Activated CD4-positive, alpha-beta T cell treated with anti-CD3 and anti-CD28 coated beads, Interleukin-10, Interleukin-2, amounts not matched to agents 100 ng/mL and 50 ng/mL, durations not matched to agents 16 hours and 8 hours (primary cell): Measurements from ENCODE around the gene TRAPPC3.

Source experiments
- DNase-seq: peaks from one replicate; pipeline ENCODE4 v3.0.0-alpha.2; 2020

Gene TRAPPC3

DNA sequence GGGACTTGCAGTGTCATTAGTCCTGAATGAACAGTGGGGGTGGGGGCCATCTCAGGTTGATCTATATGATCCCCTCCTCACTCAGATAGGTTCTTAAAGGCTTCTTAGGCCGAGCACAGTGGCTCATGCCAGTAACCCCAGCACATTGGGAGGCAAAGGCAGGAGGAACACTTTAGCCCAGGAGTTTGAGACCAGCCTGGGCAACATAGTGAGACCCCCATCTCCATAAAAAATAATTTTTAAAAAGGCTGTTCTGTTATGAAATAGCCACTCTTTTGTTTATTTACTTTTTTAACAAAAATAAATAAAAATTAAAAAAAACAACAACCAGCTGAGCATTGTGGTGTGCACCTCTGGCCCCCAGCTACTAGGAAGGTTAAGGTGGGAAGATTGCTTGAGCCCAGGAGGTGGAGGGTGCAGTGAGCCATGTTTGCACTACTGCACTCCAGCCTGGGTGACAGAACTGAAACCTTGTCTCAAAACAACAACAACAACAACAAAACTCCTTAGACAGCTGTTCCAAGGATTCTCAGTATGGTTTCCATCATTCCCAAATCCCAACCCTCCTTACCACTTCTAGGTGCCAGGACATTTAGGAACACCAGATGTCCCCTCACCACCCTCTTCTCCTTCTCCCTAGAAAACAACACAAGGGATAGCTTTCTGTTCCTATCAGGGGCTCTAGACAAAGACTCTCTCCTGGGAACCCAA, 2.0 kb upstream of the TRAPPC3 start:
- no peak for DNase-seq

DNA sequence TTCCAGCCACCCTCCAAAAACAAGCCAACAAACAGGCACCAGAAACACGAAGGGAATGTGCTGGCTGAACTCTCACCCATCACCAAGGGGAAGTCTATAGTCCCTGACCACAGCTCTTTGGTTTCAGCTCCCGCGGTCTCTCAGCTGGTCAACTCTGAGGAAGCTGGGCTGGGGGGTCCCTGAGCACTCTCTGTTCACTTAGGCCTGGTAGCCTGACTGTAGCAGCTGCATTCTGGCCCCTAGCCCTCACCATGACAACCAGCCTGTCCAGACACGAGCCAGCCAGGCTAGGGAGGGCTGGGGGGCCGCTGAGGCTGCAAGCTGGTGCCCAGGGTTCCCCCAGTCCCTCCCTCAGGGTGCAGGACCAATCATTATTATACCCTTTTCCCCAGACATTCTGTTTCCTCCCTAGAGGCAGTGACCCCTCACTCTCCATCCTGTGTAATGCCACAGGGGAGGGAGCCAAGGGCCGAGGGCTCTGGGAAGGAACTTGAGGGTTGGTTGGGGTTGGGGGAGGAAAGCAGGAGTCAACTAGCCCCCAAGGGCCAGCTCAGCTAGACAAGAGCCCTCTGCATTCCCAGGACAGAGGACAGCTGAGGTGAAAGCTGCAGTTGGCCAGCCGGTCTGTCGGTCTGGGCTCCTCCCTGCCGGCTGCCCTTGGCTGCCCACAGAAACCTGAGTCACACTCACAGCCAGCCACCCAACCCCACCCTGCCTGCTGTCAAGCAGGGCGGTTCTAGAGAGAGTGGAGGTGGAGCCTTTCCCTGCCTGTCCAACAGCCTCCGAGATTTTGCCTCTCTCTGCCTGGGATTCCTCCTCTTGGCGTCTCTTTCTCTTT, 1.2 kb upstream of the TRAPPC3 start:
- peak; percentile 92 for DNase-seq

DNA sequence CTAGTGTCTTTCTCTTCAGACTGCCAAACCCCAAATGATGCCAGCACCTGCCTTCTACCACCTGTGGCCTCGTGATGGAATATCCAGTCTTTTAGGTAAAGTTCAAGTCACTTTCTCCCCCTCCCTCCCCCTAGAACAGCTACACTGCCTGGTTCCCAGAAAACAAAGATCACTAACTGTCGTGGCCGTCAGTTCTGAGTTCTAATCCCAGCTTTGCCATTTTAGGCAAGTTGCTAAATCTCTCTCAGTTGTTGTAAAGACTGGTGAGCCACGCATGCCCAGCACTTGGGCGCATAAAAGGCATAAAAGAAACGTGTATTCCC, 648 bp upstream of the TRAPPC3 start:
- DNase-seq: no peak

DNA sequence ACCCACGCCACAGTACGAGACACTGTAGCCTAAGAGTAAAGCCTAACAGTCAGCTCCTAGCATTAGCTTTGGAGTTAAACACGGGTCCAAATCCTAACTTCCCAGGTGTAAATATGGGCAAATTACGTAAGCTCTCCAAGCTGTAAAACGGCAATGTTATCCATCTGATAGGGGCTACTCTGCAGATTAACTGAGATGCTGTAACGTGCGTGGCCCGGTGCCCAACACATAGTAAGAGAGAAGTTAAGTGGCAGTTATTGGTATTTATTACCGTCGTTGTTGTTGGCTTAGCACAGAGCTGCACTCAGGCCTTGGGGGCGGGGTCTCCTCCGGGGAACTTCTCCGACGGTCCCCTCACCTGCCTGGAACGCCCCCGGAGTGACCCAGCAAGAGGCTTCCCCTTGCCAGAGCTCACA, 457 bp downstream of the TRAPPC3 start:
- no peak for DNase-seq

- no peak for DNase-seq
Observed at GRCh38 chr1:36144413-36144812, 4.9 kb downstream of the TRAPPC3 start.

- DNase-seq: no peak
Observed at GRCh38 chr1:36143424-36143823, 5.9 kb downstream of the TRAPPC3 start.

DNA sequence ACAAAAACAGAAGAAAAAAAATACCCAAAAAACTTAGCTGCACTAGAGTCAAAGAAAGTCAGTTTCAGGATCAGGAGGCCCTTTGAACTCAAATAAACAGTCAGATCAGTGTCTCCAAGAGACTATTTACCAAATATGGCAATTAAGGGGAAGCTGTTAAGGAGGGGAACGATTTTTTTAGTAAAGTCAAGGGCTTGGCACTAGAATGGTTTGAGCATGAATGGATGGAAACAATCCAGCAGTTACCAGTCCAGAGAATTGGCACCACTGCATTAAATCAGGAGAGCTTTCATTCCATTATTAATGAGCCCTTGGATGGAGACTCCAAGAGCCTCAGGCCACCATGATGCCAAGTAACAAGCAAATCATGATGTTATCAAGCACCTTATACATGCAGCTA, 7.2 kb downstream of the TRAPPC3 start:
- no peak for DNase-seq

DNA sequence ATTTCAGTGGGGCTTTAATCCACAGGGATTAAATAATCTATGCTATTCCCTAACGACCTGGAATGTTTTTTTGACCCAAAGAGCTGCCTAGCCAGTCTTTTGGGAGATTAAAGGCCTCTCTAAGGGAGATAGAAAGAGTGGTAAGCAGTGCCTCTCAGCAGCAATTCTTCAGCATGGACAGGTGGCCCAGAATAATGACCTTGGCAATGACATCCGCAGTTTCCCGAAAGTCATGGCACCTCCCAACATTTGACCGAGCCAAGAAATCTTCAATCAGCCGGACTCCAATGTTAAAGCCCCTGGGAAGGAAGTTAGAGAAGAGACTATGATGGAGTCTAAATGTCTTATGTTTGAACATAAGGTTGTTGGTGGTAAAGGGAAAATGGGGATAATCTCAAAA, 9.8 kb downstream of the TRAPPC3 start:
- no peak for DNase-seq

DNA sequence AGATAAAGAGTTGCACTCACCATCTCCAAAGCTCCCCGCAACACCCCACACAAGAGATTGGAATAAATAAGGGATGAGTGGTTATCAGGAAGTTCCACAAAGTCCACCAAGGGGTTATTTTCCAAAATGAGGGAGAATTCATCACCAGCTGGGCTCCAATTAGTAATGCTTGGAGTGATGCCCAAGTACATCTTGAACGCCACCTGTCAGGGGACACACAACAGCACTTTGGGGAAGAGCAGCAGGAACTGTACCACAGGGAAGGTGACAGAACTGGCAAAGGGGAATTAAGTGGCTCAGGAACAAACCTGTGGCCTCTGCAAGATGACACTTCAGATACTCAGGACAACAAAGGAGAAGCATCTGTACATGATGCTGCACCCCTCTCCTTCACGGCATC, 11.5 kb downstream of the TRAPPC3 start:
- no peak for DNase-seq

GRCh38 chr1:36137226-36137625, 12.1 kb downstream of the TRAPPC3 start:
- no peak for DNase-seq

- DNase-seq: no peak
Observed at GRCh38 chr1:36136535-36136934, 12.8 kb downstream of the TRAPPC3 start.

- DNase-seq: no peak
Observed at GRCh38 chr1:36135796-36136195, 13.5 kb downstream of the TRAPPC3 start.

GRCh38 chr1:36135330-36135667, 14.0 kb downstream of the TRAPPC3 start:
- no peak for DNase-seq

DNA sequence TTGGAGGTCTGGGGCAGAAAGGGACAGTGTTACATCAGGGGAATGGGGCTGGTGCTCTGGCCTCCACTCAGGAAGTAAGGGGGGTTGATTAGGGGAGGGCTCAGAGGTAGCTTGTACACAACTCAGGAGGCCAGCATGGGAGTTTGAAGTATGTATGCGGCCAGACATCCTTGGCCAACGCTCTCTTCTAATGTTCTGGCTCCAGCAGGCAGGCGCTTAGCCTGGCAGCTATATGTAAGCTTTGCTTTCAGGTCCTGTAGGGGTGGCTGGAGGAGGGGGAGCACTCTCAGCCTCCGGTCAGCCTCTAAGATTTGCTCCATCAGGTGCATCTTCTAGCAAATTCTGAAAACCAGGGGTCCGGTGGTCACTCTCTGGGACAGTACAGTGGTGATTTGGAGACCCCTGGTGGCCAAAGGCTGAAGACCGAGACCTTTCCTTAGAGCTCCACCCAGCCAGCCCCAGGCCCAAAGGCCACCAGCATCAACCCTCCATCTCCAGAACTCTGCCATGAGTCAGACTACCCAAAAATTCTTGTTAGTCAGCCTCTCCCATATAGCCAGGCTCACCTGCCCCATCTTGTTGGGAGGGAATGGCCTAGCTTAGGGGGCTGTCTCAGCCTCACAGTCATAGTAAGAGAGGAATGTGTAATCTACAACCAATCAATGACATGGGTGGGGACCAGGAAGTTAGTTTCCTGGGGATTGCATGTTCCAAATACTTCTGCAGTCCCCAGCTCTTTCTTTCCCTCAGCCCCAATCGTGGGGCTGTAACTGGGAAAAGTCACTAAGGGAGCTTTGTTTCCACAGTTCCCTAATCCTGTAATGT, 14.6 kb downstream of the TRAPPC3 start:
- DNase-seq: peak; percentile 54

- DNase-seq: no peak
Observed at GRCh38 chr1:36134031-36134430, 15.3 kb downstream of the TRAPPC3 start.

DNA sequence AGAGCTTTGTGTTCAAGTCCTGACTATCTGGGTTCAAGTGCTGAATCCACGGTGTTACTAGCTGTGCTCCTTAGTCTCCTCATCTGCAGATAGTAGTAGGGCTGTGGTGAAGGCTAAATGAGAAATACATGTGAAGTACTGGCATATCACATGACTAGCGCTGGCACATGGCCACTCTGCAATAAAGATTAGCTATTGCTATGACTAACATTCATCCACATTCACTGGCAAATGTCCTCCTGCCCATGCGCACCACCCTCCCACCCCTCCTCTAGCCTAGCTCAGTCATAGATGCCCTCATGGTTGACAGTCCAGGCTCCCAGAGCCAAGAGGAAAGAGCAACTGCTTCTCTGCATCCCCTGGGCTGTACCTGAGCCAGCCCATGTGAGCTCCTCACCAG, 15.8 kb downstream of the TRAPPC3 start:
- DNase-seq: no peak

DNA sequence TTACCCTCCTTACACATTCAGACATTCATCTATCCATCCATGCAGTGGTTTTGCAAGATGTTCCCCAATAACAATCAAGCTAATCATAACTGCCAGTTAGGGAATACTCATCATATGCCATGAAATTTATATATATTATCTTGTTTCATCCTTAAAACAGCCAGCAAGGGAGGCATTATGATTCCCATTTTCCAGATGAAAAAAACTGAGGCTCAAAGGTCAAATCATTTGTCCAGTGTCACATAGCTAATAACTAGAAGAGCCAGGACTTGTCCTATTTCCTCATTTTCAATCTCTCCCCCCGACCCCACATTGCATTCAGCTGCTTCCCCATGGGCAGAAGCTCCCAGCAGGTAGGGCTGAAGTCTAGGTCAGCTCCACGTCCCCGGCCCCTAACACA, 17.3 kb downstream of the TRAPPC3 start:
- no peak for DNase-seq

DNA sequence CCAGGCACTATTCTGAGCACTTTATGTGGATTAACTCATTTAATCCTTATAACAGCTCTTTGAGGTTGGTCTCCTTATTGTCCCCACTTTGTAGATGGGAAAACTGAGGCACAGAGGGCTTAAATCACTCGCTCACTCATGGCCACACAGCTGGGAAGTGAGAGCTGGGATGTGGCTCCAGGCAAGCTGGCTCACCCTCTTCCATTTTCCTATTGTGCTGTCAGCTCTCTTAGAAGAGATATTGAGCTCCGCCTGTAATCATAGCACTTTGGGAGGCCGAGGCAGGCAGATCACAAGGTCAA, 20.4 kb downstream of the TRAPPC3 start:
- no peak for DNase-seq

DNA sequence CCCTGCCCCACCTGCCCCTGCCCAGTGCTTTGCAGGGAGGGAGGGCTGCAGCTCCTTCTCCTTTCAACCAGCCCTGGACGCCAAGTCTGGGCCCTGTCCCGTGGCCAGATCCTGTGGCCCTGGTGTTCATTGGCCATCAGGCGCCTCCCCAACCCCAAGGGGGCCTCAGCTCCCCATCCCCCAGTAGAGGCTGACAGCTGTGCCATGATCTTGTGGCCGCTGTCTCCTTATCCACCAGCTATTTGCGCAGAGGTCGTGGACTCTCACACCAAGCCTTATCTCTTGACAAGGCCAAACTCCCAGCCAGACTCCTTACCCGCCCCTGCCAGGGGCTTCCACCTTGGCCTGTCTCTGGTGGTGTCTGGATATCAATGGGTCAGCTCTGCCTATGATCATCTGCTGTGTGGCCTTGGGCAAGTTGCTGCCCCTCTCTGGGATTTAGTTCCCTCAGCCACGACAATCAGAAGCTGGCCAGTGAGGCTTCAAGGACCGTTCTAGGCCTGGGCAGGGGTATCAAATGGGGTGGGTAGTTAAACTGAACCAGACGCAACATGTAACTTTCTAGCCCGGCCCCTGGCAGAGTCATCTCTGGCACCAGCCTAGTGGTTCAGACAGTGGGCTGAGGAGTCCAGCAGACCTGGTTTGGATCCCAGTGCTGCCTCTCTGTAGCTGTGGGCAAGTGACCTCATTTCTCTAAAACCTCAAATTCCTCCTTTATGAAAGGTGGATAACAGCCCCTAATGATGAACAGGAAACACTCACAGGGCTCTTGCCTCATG, 21.0 kb downstream of the TRAPPC3 start:
- DNase-seq: no peak

DNA sequence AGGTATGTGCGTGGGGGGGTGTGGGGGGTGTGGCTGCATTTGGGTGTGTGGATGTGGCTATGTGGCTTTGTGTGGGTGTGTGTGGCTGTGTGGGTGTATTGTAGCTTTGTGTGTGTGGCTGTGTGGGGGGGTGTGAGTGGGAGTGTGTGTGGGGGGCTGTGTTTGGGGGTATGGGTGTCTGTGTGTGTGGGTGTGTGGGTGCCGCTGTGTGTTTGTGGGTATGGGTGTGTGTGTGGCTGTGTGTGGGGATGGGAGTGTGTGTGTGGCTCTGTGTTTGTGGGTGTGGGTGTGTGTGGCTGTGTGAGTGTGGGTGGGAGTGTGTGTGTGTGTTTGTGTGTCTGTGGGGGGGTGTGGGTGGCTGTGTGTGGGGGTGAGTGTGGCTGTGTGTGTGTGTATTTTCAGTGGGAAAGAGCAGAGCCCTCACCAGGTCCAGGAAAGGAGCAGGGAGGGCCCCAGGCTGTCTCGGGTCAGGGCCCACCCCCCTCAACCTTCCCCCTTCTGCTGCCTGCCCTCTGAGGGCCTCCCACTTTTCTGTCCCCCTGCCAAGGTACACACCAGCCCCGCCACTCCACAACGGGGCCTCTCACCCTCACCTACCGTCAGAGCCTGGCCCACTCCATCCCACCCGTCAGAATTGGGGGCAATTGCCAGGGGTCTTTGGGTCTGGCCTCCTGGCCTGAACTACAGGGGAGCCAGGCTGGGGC, 22.3 kb downstream of the TRAPPC3 start:
- DNase-seq: no peak

- no peak for DNase-seq
Observed at GRCh38 chr1:36126005-36126716, 23.1 kb downstream of the TRAPPC3 start.
